Activated CD4-positive, alpha-beta T cell treated with anti-CD3 and anti-CD28 coated beads, Interleukin-2, amount 10 ng/mL, durations not matched to agents 7 days and 5 days (primary cell): ENCODE results near the gene TMEM247. TPM values are rescaled to one million over a fixed set of nuclear protein-coding genes. Genes with fewer than 3 reads are reported as not detected.

Experiments
- CTCF ChIA-PET: fragments of 350-600 bp; sonication (Branson Sonifier 250); formaldehyde crosslinking; loops from one replicate; lab custom pipeline; 2021; ENCODE audit warnings: antibody characterized with exemption; lab: Charles Lee
- POLR2A ChIA-PET: fragments of 350-600 bp; sonication (Branson Sonifier 250); formaldehyde crosslinking; loops from one replicate; lab custom pipeline; 2021; ENCODE audit warnings: antibody characterized with exemption; lab: Charles Lee
- DNase-seq: peaks from one replicate; pipeline ENCODE4 v3.0.0-alpha.2; 2020
- H3K27ac Mint-ChIP-seq: one replicate; pipeline ENCODE4 v1.8.0; 2021; ENCODE audit warnings: mild to moderate bottlenecking, moderate library complexity, mixed read lengths
- H3K27me3 Mint-ChIP-seq: one replicate; pipeline ENCODE4 v1.8.0; 2021; ENCODE audit warnings: mixed read lengths
- H3K36me3 Mint-ChIP-seq: one replicate; pipeline ENCODE4 v1.8.0; 2021; ENCODE audit warnings: low read depth, mixed read lengths
- H3K4me1 Mint-ChIP-seq: one replicate; pipeline ENCODE4 v1.8.0; 2021; ENCODE audit warnings: mixed read lengths
- H3K4me3 Mint-ChIP-seq: one replicate; pipeline ENCODE4 v1.8.0; 2021; ENCODE audit warnings: mild to moderate bottlenecking, moderate library complexity, mixed read lengths
- H3K9me3 Mint-ChIP-seq: one replicate; pipeline ENCODE4 v1.8.0; 2021; ENCODE audit warnings: mixed read lengths
- total RNA-seq, 2 experiments: library from RNA; stranded (reverse); gene quantifications; one replicate each; pipeline ENCODE4 v1.2.3, GENCODE V29; 2021

The TMEM247 gene
- total RNA-seq, 2 experiments from 2014 or later: not detected

DNA sequence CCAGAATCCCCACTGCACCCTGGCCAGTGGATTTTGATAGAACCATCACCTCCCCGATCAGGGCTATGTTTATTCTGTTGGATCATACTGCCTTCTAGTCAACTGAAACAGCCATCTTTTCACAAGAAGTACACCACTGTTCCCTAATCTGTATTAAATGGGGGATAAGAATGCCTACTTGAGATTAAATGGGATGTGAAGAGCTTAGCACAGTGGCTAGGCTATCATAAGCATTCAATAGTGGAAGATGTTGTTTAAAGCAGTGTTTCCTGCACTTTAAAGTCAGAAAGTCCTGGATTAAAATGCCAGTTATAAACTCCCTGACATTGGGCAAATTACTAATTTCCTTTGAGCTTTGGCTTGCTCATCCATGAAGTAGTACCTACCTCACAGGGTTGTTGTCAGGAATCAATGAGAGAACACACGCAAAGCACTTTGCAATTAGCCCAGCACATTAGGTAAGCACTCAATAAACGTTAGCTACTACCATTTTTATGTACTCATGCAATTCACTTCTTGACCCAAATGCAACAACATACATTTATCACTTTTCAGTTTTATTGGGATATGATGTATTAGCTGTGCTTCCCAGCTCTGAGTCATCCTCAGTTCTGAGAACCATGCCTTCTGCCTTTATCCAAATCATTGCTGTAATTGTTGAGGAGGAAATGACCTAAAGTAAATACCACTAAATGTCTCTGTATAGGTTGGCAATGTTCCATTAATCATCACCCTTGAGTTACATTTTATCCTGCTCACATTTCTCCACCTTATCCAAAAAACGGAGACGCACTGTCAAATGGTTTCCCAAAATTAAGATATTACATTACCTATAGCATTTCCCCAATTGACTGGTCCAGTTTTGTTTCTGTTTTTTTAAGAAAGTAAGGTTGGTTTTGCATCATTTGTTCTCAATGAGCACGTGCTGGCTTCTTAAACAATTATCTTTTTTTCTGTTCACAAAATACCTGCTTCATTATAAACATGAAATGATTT lies 2.1 kb downstream of the TMEM247 start:
- DNase-seq: no peak
- peaks cover 15% of the 10 kb centered on the region for H3K9me3 Mint-ChIP-seq
- peaks cover under 1% of the 10 kb centered on the region for H3K36me3 Mint-ChIP-seq
- H3K27ac Mint-ChIP-seq: no peak overlapping the region
- H3K4me3 Mint-ChIP-seq: no peak overlapping the region
- POLR2A ChIA-PET: no interaction called here
- CTCF ChIA-PET: interaction anchor here (0.9 to 1.4 kb wide), 3 partner anchors 9 to 14 kb away, joined by 3 to 4 read pairs (median 3); no protein-coding TSS in a partner anchor
- H3K4me1 Mint-ChIP-seq: peaks cover 25% of the 10 kb centered on the region
- H3K27me3 Mint-ChIP-seq: peaks cover 2% of the 10 kb centered on the region

DNA sequence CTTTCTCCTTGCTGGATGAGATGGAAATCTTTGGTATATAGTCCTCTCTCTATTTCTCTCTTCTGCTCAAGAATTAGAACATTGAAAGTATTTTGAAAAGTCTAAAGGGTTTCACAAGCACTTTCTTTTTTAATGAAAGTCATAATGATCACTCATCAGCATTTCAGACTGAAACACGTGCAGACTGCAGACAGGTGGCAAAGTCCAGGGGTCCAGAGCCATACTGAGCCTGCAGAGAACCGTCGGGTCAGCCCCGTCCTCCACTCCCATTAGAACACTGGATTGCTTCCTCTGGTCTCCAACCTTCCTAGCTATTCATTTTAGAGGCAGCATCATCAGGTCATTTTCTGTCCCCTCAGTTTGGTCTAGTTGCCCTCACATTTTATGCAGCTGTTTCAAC lies 3.1 kb downstream of the TMEM247 start:
- peaks cover 12% of the 10 kb centered on the region for H3K9me3 Mint-ChIP-seq
- ChIA-PET CTCF (interaction anchor here (0.7 kb wide), 1 partner anchor 11 kb away, joined by 3 read pairs; no protein-coding TSS in a partner anchor), POLR2A (no interaction called here)
- H3K4me1 Mint-ChIP-seq: peaks cover 16% of the 10 kb centered on the region
- DNase-seq: no peak
- no peaks in the 10 kb centered on the region for H3K27me3 Mint-ChIP-seq
- H3K36me3 Mint-ChIP-seq: no peaks in the 10 kb centered on the region
- H3K27ac Mint-ChIP-seq: no peak overlapping the region
- H3K4me3 Mint-ChIP-seq: no peak overlapping the region

DNA sequence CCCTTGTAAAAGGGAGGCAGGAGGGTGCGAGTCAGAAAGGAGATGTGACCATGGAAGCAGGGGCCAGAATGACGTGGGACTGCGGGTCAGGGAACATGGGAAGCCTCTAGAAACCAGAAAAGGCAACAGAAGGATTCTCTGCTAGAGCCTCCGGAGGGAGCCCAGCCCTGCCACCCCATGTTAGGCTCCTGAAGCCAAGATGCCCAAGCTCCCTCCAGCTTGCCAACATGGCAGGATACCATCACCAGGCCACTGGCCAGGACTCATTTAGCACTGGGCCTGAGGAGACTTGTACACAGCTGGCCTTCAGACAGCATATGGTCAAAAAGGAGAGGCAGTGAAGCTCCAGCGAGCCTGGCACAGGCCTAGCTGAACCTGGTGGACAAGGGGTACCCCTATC lies 5.6 kb downstream of the TMEM247 start:
- POLR2A ChIA-PET: no interaction called here
- Mint-ChIP-seq H3K4me1 (peaks cover 4% of the 10 kb centered on the region), H3K4me3 (no peak overlapping the region), H3K36me3 (no peaks in the 10 kb centered on the region), H3K9me3 (no peaks in the 10 kb centered on the region), H3K27ac (no peak overlapping the region), H3K27me3 (no peaks in the 10 kb centered on the region)
- DNase-seq: no peak
- CTCF ChIA-PET: interaction anchor here (0.6 to 1.1 kb wide), 2 partner anchors 15 to 422 kb away, joined by 3 to 7 read pairs; no protein-coding TSS in a partner anchor

DNA sequence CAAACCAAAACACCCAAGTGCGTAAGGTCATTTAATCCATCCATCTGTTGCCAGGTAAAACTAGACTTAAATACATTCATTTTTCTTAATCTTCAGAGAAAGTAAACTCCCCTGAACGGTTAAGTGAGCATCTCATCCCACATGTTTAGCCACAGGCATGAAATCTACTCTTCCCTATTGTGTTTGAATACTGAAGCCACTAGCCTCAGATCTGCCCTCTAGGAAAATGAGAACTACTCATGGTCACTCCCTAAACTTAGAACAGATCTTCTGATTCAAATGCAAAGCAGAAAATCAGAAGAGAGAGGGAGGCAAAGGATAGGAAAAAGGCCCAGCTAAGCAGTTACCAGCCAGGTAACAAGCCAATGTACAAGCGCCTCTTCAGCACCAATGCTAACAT lies 7.1 kb downstream of the TMEM247 start:
- CTCF ChIA-PET: no interaction called here
- Mint-ChIP-seq H3K4me3 (no peak overlapping the region), H3K4me1 (peaks cover 4% of the 10 kb centered on the region), H3K36me3 (no peaks in the 10 kb centered on the region), H3K27me3 (no peaks in the 10 kb centered on the region), H3K9me3 (no peaks in the 10 kb centered on the region), H3K27ac (no peak overlapping the region)
- POLR2A ChIA-PET: no interaction called here
- DNase-seq: no peak

DNA sequence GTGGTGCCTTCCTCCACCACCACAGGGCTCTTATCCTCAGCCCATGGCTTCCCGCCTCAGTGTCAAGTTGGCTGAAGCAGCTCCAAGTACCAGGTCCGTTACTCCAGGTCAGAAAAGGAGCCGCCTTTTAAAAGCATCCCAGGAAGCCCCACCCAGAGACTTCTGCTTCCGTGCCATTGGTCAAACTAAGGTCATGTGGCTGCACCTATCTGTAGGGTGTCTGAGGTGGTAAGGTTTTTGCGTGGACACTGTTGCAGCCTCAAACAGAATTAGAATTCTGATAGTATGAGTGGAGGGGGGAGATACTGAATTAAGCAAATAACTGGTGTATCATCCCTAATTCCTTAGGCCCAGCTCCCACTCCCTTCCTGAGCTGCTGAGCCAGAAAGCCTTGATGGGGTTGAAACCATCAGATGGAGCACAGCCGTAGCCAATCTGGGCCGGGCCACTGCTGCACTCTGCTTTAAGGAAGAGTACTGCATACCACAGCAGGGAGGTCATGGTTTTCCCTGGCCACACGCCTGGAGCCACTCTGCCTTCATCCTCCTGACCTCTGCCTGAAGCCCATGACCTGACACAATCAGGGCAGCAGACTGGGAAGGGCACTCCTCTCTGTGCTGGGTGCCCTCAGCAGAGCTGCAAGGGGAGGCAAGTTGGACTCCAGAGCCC lies 8.4 kb downstream of the TMEM247 start:
- Mint-ChIP-seq H3K4me3 (no peak overlapping the region), H3K27me3 (no peaks in the 10 kb centered on the region), H3K27ac (no peak overlapping the region), H3K9me3 (no peaks in the 10 kb centered on the region), H3K36me3 (no peaks in the 10 kb centered on the region), H3K4me1 (no peaks in the 10 kb centered on the region)
- ChIA-PET CTCF (no interaction called here), POLR2A (no interaction called here)
- no peak for DNase-seq

DNA sequence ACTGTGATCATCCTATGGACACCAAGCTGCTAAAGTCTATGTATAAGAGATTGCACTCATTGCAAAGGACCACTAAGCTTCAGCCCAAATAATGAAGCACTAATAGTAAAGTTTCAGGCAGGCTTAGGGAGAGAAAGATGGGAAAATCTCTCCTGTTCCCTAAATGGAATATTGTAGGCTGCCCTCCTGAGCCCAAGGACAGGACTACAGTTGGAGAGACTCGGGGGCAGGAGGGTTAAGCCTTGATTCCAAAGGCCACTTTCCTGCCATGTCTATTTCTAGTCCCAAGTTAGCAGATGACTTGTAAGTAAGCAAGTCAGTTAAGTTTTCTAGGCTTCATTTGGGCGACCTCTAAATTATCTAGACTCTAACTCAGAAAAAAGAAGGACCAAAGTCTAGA lies 9.0 kb downstream of the TMEM247 start:
- DNase-seq: no peak
- H3K27me3 Mint-ChIP-seq: no peaks in the 10 kb centered on the region
- ChIA-PET CTCF (no interaction called here), POLR2A (no interaction called here)
- no peak overlapping the region for H3K27ac Mint-ChIP-seq
- H3K9me3 Mint-ChIP-seq: no peaks in the 10 kb centered on the region
- H3K36me3 Mint-ChIP-seq: no peaks in the 10 kb centered on the region
- no peak overlapping the region for H3K4me3 Mint-ChIP-seq
- H3K4me1 Mint-ChIP-seq: no peaks in the 10 kb centered on the region

DNA sequence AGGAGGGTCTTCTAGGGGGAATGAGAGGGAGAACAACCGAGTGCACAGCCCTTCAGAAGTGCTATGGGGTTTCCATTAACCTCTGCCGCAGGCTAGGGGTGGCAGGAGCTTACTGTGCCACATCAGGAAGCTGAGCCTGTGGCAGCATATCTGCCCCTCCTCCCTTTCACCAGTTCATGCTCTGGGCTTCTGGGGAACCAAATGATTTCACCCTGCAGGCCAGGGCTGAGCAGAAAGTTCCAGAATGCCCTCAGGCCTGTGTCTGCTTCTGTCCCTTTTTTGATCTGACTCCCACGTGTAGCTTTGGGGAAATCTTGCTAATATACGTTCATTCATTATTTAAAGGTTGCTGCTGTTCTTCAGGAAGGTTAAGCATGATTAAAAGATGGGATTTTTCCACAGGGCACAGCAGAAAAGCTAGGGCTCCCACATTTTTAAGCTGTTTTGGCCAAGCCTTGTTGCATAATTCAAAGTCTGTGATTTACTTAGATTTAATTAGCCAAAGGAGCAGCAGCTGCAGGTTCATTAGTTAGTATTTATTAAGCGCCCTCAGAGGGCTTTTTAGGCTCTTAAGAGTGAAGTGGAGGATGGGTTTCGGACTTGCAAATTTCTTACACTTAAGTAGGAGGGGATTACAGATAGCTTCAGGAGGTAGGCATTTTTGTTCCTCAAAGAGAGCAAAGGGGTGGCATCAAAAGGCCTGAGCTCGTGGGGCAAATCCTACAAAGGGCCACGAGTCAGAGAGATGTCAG lies 10.2 kb downstream of the TMEM247 start:
- peak overlapping the region; percentile 42 for H3K27ac Mint-ChIP-seq
- no peaks in the 10 kb centered on the region for H3K36me3 Mint-ChIP-seq
- CTCF ChIA-PET: interaction anchor here (0.7 to 0.8 kb wide), 3 partner anchors 8 to 76 kb away, joined by 3 to 5 read pairs (median 3); no protein-coding TSS in a partner anchor
- DNase-seq: no peak
- H3K4me1 Mint-ChIP-seq: no peaks in the 10 kb centered on the region
- no peaks in the 10 kb centered on the region for H3K9me3 Mint-ChIP-seq
- POLR2A ChIA-PET: no interaction called here
- H3K27me3 Mint-ChIP-seq: no peaks in the 10 kb centered on the region
- no peak overlapping the region for H3K4me3 Mint-ChIP-seq

DNA sequence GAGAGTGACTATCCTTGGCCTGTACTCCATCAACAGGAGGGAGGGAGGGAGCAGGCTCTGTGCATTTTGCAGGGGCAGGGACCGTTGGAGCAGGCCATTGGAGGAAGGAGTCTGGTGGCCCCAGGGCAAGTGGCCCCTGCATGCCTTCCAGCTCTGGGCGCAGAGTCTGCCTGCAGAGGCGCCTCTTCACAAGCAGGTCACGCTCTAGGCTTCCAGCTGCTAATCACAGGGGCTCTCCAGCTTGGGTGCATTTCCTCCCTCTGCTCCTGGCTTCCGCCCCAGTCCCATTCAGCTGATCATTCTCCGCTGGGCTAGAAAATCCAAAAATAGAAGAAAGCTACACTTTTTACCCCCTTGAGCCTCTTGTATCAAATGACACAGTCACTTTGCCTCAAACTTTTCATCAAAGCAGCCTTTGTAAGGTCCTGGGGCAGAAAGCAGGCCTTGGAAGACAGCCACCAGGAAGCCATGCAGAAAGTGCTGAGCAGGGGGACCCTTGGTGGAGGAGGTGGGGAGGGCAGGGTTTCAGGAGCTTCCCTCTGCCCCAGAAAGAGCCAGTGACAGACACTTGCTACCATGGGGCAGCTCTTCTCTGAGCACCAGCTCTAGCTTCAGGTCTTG lies 11.3 kb downstream of the TMEM247 start:
- Mint-ChIP-seq H3K36me3 (no peaks in the 10 kb centered on the region), H3K4me1 (no peaks in the 10 kb centered on the region), H3K4me3 (no peak overlapping the region), H3K27me3 (no peaks in the 10 kb centered on the region), H3K27ac (no peak overlapping the region), H3K9me3 (no peaks in the 10 kb centered on the region)
- CTCF ChIA-PET: interaction anchor here (0.7 to 1.4 kb wide), 3 partner anchors 9 to 15 kb away, joined by 3 read pairs; no protein-coding TSS in a partner anchor
- no peak for DNase-seq
- POLR2A ChIA-PET: no interaction called here

DNA sequence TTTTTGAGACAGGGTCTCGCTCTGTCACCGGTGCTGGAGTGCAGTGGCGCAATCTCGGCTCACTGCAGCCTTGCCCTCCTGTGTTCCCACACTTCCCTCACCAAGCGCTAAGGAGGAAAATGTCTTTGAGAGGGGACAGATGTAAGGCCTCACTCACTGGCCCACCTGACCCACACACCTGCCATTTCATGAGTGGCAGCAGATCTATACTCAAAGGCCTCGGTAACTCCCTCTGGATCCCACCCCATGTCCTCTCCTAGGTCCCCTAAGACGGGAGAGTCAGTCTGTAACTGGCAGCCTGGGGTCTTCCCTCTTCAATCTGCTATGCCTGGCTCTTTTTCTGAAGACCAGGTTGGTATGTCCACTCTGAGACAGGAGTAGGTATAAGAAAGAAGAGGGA lies 12.9 kb downstream of the TMEM247 start:
- no peaks in the 10 kb centered on the region for H3K27me3 Mint-ChIP-seq
- no peaks in the 10 kb centered on the region for H3K4me1 Mint-ChIP-seq
- H3K4me3 Mint-ChIP-seq: no peak overlapping the region
- ChIA-PET POLR2A (no interaction called here), CTCF (interaction anchor here (1.4 kb wide), 1 partner anchor 17 kb away, joined by 3 read pairs; no protein-coding TSS in a partner anchor)
- no peak overlapping the region for H3K27ac Mint-ChIP-seq
- H3K9me3 Mint-ChIP-seq: no peaks in the 10 kb centered on the region
- no peaks in the 10 kb centered on the region for H3K36me3 Mint-ChIP-seq
- DNase-seq: no peak

DNA sequence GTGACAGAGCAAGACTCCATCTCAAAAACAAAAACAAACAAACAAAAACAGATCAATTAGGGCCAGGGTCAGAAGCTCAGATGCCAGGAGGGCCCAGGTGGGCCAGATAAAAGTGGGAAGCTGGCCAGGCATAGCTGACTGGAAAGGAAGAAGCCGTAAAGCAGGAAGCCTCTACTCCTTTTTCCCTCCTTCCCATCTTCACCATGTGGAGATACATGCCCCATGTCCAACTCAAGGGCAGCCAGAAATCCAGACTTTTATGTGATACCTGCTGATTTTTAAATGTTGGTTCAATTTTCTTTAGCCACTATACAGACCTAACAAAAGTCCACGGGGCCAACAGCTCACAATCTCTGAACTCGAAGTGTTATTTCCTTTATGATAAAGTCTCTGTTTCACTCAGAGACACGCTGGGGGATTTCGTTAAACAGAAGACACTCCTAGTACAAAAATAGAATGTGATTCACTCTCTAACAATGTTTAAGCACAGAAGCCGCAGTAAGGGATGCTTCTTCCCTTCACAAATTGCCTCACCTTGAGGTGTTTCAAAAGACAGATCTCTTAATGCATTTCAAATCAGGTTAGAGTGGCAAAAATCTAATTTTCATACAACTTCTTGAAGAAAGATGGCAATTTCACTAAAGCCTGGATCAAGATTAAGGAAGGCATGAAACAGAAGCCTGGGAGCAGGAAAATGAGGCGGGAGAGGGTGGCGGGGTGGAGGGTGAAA lies 14.0 kb downstream of the TMEM247 start:
- DNase-seq: no peak
- ChIA-PET POLR2A (no interaction called here), CTCF (interaction anchor here (1.0 kb wide), 2 partner anchors 11 to 52 kb away, joined by 3 read pairs; no protein-coding TSS in a partner anchor)
- peaks cover 8% of the 10 kb centered on the region for H3K27me3 Mint-ChIP-seq
- H3K4me1 Mint-ChIP-seq: no peaks in the 10 kb centered on the region
- no peaks in the 10 kb centered on the region for H3K36me3 Mint-ChIP-seq
- H3K4me3 Mint-ChIP-seq: no peak overlapping the region
- H3K27ac Mint-ChIP-seq: no peak overlapping the region
- H3K9me3 Mint-ChIP-seq: no peaks in the 10 kb centered on the region

DNA sequence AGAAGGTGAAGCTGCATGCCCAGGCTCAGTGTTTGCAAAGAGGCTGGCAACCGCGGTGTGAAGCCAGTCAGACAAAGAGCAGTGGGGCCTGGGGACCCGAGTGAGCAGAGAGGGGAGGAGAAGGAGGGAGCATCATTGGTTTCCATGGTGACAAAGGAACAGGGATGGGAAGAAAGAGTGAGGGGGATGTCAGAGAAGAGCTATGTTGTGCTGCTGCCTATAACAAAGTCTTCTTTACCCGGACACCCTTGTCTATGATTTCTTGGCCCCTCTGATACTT lies 14.5 kb downstream of the TMEM247 start:
- H3K36me3 Mint-ChIP-seq: no peaks in the 10 kb centered on the region
- H3K27ac Mint-ChIP-seq: no peak overlapping the region
- H3K27me3 Mint-ChIP-seq: peaks cover 12% of the 10 kb centered on the region
- no peak for DNase-seq
- no peaks in the 10 kb centered on the region for H3K9me3 Mint-ChIP-seq
- H3K4me1 Mint-ChIP-seq: peaks cover 1% of the 10 kb centered on the region
- H3K4me3 Mint-ChIP-seq: no peak overlapping the region
- ChIA-PET POLR2A (no interaction called here), CTCF (interaction anchor here (1.0 to 1.1 kb wide), 2 partner anchors 17 to 51 kb away, joined by 3 read pairs; no protein-coding TSS in a partner anchor)
